ENCODE measurements around the gene PRPF31. TPM values are rescaled to one million over a fixed set of nuclear protein-coding genes. Genes with fewer than 3 reads are reported as not detected.

Gene PRPF31
- total RNA-seq, 1 experiment from 2014 or later, result 84.4 TPM

- H3K36me3 Mint-ChIP-seq (ENCODE audit: insufficient read depth in 1 of 3, low read depth in 3 of 3), result peaks cover 33 to 73% (median 68%) of the 10 kb centered on the region in 3 experiments
Observed at GRCh38 chr19:54121259-54121658, 5.7 kb downstream of the PRPF31 start.

More at GRCh38 chr19:54121259-54121658, 5.7 kb downstream of the PRPF31 start:
- Histone ChIP-seq H3K4ac (ENCODE audit: low read depth, low read length) (no peak overlapping the region), H4K5ac (ENCODE audit: insufficient read length, low read depth, low read length) (no peak overlapping the region), H2BK12ac (ENCODE audit: insufficient read length, low read depth, low read length) (no peak overlapping the region), H3T11ph (ENCODE audit: low read length) (no peak overlapping the region), H2AFZ (ENCODE audit: low read length) (no peak overlapping the region), H3K79me1 (ENCODE audit: insufficient read depth, low read depth, low read length, poor library complexity, severe bottlenecking) (peaks cover 7% of the 10 kb centered on the region), H4K91ac (ENCODE audit: insufficient read length, low read depth, low read length) (no peak overlapping the region), H4K8ac (replicated peaks; ENCODE audit: insufficient read length, low read depth, low read length) (no peak overlapping the region), H3K9me3 (ENCODE audit: control insufficient read depth, low read depth, low read length) (no peaks in the 10 kb centered on the region), H3K4me2 (ENCODE audit: insufficient read depth, insufficient read length, low read length) (no peak overlapping the region), H3K23me2 (ENCODE audit: insufficient read length, low read depth, low read length, poor library complexity, severe bottlenecking) (no peaks in the 10 kb centered on the region), H3K4me1 (ENCODE audit: insufficient read depth, low read length) (no peaks in the 10 kb centered on the region; the same call in 1 of the 2 replicates), H3K27me3 (ENCODE audit: insufficient read depth, low read length) (no peaks in the 10 kb centered on the region), H3K18ac (ENCODE audit: insufficient read length, low read depth, low read length) (no peak overlapping the region), H3K56ac (ENCODE audit: insufficient read length, low read depth, low read length) (no peak overlapping the region), H3K23ac (ENCODE audit: insufficient read length, low read depth, low read length) (no peak overlapping the region), H2AK5ac (ENCODE audit: insufficient read length, low read length) (no peak overlapping the region), H2BK20ac (ENCODE audit: low read depth, low read length, poor library complexity, severe bottlenecking) (no peak overlapping the region), H4K20me1 (ENCODE audit: control insufficient read depth, insufficient read depth, insufficient read length) (no peaks in the 10 kb centered on the region), H3K27ac (ENCODE audit: insufficient read length, low read depth, low read length) (no peak overlapping the region), H3K9ac (ENCODE audit: extremely low read depth, insufficient read length, low read length) (no peak overlapping the region), H2BK5ac (ENCODE audit: insufficient read length, low read length) (no peak overlapping the region), H3K79me2 (ENCODE audit: insufficient read depth, low read length) (no peaks in the 10 kb centered on the region; the same call in 1 of the 2 replicates), H2BK120ac (ENCODE audit: low read depth, low read length, poor library complexity, severe bottlenecking) (no peak overlapping the region), H2BK15ac (ENCODE audit: low read depth, low read length) (no peak overlapping the region), H3K14ac (ENCODE audit: insufficient read depth, low read length) (no peak overlapping the region)
- no peaks in the 10 kb centered on the region for H3K27me3 Mint-ChIP-seq (ENCODE audit: low read depth)
- no peak for DNase-seq
- WGBS (ENCODE audit: extremely low coverage, insufficient read length, low lambda C conversion rate), result no CpG with 5 or more reads among the region's 10 CpGs
- H3K4me1 Mint-ChIP-seq, result peaks cover 3 to 4% of the 10 kb centered on the region in 2 experiments; a peak in 3 of 4 replicates
- no peak for TF ChIP-seq CTCF (conservative IDR thresholded peaks at IDR 0.05)
- H3K9me3 Mint-ChIP-seq, result no peaks in the 10 kb centered on the region
- H3K27ac Mint-ChIP-seq, result no peak overlapping the region
- no peak overlapping the region for H3K4me3 Mint-ChIP-seq
